Stimulated activated CD4-positive, alpha-beta T cell treated with anti-CD3 and anti-CD28 coated beads, Interleukin-15, amount 100 ng/mL, for 1 hour (primary cell): ENCODE results near the gene IL11RA.
A peak's percentile ranks its signal among the peaks of the same experiment; 100 is the strongest.

Source experiments
- DNase-seq, 2 donors: peaks; one replicate each; pipeline ENCODE4 v3.0.0-alpha.2; 2020; ENCODE audit warnings: low read depth in 1 of 2, low spot score in 1 of 2

Gene IL11RA

DNA sequence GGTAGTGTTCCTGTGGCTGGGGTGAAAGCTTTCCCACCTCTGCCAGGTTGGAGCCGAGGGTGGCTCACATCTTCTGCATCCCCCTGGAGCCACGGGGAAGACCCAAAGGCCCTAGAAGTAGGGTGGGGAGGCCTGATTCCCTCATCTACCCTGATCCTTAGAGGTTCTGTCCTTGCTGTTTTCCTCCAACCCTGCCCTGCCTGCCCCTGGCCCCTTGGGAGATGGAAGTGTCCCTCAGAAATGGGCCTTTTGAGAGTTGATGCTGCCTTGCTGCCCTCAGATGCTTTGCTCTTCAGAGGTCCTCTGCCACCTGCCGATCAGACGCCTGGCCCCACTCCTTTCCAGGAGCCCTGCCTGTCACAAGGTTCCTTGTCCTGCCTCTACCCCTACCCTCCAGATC is 32.8 kb downstream of the IL11RA start:
- DNase-seq = no peak

DNA sequence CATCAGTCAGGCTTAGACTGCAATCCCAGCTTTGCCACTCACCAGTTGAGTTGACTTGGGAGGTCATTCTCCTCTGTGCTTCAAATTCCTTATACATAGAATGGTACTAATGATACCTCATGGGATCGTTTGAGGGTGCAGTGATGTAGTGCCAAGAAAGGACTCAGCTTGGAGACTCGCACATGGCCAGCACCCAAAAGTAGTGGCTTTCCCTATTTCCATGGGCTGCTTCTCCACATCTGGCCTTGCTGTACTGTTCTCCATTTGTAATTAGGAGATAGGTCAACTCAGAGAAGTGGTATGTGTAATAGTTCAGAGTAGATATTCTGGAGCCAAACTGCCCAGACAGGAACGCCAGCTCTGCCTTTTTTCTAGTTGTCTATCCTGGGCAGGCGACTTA is 33.6 kb downstream of the IL11RA start:
- DNase-seq = no peak

DNA sequence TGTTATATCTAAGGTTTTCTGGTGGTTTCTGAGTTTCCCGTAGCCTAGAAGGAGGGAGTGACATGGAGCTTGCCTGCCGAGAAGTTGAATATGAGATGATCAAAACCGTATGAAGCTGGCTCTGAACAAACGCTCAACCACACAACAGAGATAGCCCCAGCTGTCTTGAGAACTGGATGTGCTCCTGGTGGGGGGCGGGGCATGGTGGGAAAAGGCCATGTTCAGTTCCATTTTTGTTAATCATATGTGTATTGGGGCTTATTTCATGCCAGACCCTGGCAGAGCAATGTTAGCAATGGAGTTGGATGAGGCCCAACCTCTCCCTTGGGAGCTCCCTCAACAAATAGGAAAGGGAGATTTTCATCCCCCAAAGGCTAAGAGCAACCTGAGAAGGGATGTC is 34.2 kb downstream of the IL11RA start:
- no peak for DNase-seq

DNA sequence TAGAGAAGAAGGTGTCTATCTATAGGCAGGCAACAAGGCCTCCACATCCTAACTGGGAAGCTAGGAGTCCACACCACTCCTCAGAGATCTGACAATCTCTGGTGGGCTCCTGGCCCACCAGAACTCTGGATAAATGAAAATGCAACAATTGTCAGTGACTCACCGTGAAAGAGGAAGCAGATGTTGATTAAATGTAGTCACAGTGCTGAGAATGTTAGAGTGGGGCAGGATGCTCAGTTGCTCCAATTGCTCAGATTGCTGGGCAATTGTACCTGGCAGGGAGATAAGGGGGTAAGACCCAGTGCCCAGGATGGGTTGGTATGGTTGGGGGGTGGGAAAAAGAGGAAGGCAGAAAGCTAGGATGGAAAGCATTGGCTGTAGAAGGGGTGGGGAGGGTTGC is 34.7 kb downstream of the IL11RA start:
- no peak for DNase-seq

DNA sequence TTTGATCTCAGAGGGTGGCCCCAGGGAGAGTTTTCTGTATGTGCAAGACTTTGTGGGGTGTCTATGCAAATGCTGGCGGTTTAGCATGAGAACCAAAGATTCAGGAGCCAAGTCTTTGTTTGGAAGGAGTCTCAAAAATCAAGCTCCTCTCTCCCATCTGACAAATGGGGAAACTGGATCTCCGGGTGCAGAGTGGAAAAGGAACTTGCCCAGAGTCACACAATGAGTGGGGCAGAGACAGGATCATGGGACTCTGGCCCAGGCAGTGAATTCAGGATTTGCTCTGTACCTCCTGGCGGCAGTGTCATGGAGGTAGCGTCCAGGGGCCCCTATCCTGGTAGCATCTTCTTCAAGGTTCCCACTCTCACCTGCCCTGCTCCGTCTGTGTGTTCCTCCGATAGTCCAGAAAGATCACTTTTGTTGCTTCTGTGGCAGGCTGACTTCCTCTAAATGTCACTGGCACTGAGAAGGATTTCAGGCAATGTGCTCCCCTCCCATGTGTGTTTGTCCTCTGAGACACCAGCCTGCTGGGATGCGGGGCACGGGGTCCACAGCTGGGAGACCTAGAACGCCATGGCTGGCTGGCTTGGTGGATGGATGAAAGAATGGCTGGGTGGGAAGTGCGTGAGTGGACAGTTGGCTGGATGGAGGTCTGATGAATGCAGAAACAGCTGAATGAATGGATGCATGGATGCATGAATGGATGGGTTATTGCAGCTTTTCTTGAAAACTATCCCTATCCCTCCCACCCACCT is 35.5 kb downstream of the IL11RA start:
- no peak for DNase-seq

DNA sequence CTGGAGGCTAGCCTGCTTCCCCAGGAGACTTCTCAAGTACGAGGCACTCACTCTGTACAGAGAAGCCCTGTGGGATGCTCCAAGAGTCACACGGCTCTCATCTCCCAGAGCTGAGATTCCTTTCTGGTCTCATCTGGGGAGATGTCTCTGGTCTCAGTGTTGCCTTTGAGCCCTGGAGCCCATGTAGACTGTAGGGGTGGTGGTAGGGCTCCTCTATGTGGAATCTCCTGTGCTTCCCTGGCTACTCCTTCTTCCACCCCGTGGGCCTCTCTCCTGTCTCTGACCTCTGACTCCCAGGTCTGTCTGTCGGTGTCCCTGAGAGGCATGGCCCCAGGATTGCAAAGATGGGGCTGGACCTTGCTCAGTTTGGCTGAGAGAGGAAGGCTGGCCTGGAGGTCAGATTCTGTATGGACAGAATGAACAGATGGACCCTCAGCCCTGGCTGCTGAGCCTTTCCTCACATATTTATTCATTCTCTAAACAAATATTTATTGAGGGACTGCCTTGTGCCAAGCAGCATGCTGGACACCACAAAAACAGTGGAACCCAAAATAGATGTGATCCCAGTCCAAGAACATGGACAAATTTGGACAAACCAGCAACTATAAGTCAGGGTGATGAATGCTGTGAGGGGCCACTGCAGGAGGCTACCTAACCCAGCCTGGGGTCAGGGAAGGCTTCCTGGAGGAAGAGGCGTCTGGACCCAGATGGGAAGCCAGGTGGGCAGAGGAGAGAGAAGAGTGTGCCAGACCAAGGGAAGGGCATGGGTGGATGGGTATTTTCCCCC is 36.5 kb downstream of the IL11RA start:
- DNase-seq = no peak

DNA sequence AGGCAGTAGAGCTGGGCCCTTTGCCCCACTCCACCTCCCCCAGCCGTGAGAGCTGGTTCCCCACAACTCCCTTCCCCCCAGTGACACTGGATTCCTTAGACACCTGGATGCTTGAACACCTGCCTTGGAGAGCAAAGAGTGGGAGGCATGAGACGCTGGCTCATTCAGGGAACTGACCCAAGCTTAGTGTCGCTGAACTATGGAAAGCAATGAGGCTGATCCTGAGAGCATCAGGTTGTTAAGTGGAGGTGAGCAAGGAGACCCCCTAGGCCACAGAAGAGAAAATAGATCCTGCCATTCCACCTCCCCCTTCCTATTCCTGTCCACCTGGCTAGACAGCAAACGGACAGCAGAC is 37.1 kb downstream of the IL11RA start:
- no peak for DNase-seq

DNA sequence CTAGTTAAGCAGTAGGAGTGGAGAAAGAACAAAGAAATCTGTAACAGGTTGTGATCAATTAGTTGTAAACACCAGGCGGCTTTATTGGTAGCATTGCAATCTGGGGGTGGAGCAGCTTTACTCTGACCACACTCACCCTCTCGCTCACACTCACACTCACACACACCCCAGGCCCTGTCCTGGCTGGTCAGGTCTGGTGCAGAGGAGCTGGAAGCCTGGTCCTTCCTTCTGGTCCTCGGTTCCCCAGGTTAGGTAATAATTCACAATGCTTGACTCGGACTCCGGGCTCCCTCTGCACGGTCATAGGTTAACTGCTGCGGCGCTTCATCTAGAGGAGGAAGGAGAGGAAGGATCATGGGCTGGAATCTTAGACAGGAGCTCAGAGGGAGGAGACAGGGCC is 37.5 kb downstream of the IL11RA start:
- no peak for DNase-seq

DNA sequence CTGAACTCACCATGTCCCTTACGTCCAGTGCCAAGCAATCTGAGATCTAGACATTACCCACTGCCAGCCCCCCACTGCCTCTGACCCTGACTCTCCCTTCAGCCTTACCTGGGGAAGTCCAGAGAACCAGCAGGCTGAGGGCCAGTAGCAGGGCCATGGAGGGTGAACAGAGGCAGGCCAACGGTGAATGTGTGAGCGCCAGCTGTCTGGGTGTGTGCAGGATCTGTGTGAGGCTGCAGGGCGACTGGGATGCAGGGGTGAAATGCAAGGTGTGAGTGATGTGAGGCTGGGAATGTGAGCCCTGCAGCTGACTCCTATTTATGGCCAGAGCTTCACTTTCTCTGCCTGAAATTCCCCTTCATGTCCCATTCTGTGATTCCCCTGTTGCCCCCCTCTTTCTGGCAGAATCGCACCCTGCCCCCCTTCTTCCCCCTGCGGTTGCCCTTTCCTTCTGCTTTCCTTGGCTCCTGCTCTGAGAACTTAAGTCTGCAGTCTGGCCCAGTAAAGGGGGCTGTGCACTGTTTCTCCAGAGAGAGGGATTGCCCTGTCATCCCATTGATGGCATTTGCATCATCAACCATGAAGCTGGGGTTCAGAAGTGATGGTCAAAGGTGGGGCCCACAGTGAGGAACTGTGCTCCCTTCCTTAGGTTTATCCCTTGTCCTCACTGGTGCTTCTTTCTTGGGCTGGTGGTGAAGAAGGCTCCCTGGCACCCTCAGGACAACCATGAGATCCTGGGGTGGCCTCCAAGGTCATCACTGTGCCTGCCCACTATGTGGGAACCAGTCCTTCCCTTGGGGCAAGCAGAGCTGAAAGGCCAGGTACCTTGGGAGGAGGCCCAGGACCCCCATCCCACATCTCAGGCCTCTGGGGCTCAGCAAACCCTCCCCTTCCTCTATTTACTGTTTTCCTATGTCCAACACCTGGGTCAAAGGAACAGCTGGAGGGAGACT is 39.3 kb downstream of the IL11RA start, which contains the start of gene CCL19:
CCL19 (minus strand) TSS at position 294 of the 953 bp plus-strand sequence; CDS start at position 157, 137 bp downstream.
- no peak for DNase-seq

DNA sequence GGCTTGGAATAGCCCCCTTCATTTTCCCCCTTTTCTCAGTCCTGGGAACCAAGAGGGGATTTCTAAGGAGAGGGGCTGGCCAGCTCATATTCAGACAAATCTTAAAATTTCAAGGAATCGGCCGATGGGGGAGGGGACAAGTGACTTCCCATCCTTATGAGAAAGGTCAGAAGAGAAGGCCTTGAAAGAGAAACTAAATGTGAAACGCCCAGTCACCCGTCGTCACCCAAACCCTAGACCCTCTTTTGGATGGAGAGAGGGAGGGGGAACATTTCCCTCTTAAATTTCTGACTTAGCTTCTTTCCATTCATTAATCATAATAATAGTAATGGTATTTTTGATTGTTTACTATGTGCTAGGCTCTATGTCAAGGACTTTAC is 39.9 kb downstream of the IL11RA start:
- no peak for DNase-seq

DNA sequence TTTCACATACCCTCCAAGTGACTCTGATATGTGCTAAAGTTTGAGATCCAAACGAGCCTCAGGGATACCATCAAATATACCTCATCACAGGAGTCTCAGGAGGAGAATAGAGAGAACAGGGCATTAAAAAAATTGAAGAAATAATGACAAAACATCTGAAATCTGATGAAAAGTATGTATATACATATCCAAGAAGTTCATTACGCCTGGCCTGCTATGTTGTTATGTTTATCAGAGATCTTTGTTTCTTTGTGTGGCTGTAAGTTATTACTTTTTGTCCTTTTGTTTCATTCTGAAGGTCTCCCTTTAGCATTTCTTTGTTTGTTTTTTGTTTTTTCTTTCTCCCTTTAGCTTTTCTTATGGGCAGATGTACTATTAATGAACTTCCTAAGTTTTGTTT is 41.6 kb downstream of the IL11RA start:
- no peak for DNase-seq

DNA sequence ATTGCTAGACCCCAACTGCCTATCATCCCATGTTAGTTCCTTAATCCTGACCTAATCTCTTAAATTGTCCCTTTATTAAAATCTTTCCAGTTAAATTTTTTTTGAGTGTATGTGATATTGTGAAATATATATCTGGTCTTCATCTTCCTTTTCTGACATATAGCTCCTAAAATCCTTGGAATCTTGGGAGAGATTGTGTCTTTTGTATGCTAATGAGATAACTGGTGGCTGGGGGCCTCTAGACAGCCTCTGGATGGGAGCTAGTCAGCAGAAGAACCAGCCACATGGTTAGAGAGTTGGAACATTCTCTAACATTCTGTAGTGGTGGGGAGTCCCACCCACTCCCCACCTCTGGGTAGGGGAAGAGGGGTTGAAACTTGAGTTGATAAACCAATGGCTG is 42.8 kb downstream of the IL11RA start:
- DNase-seq = no peak

DNA sequence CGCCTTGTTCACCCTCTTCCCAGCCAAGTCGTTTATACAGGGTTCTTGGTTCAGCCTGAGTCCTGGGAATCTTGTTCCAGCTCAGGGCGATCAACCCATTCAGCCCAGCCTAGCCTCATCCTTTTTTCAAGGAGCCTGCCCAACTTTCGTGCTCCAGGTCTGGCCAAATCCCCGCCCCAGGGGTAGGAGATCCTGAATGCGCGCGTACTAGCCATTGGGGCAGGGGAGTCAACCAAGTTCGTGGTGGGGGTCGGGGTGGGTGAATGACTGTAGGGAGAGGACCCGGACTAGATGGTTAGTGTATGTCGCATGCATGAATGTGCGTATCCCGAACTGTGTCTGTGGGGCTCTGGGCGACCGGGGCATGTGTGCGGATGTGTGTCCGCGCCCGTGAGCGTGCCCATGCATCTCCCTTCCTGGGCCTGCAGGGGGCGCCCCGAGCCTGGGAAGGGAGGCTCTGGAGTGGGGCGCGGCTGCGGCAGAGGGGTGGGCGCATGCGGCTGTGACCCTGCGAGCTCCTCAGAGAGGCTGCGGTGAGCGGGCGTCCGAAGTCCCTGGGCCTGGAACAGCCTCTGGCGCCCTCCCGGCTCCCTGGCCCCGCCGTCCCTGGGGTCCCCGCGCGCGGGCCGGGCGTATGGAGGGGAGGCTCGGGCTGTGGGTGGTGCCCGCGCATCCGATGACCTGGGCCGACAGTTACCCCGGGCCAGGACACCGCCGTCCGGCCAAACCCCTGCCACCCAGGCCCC is 49.2 kb downstream of the IL11RA start:
- peak; percentile 55 to 74 for DNase-seq

DNA sequence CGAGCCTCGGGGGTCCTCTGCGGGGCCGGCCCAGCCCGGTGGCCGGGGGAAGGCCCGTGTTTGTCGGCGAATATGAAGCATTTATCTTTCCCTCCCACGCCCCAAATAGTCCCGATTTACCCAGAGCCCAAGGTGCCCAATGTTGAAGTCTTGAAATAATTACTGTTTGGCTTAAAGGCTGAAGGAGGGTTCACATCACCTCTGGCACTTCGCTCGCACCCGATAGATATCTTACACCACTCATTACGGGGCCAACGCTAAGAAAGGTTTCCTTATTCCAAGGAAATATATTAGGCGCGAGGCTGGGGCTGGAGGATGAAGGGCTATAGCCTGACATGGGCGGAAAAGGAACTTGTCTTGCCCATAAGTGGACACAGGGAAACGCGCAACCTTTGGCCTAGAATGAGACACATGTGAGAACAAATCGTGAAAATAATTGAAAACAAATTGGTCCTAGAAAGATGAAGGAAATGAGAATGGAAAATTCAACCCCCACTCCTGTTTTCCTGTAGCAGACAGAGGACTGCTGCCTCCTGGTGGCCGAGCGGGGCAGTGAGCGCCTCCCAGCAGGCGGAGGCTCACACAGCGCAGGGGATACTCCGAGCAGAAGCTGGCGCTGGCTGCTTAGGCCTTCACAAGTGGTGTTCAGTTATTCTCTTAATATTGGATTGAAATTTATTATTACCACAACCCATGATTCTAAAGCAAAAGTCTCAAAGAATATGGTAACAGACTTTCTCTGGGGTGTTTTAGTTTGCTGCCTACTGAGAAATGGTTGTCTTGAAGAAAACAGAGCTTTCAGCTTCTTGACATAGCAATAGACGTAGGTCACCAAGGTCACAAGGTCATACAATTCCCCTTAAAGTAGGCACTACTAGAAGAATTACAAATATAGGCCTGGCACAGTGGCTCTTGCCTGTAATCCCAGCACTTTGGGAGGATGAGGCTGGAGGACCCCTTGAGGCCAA is 50.1 kb downstream of the IL11RA start:
- DNase-seq = peak; percentile 65 to 78

DNA sequence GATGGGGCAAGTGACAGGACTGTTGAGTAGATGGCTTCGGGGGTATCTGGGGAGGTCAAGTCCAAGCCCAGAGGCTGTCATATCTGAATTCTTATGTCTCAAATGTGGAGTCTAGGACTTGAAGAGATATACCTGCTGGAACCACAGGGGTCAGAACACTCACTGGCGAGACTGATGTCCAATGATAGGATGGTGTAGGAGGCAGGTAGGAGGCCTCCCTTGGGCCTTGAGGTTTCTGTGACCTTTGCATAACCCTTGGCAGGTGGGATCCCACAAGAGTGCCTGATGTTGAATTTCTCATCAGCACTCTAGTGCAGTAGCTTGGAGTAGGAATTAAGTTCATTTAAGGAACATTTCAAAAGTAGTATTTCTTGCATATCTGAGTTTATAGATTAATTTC is 55.1 kb downstream of the IL11RA start:
- no peak for DNase-seq

DNA sequence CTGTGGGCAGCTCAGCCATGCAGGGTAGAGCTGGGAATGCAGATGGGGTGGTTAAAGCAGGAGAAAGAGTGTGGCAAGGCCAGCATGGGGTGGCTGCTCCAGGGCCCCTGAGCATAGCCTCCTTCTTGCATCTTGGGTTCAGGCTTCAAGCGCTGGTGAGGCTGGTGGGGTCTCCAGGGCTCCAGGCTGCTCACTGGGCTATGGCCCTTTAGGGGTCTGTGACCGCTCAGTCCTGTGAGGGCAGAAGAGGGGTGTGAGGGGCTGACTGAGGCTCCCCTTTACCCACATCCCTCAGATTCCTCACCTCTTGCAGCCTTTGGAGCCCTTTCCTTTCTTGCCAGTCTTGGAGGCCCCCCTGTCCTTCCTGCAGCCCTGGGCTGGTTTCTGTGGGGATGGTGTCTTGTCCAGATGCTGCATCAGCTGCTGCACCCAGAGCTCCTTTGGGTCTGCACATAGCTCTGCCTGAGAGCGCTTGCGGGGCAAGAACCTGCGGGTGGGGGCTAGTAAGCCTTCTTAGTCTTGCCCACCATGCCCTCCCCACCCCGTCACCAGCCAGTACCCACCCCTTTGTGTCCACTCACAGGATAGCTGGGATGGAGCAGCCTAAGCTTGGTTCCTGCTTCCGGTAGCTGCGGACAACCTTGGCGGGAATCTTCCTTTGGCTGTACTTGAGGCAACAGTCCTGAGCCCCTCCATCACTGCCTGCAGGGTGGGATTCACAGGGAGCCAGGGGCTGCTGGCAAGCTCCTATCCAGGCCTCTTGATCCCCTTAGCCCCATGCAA is 57.4 kb downstream of the IL11RA start:
- no peak for DNase-seq

DNA sequence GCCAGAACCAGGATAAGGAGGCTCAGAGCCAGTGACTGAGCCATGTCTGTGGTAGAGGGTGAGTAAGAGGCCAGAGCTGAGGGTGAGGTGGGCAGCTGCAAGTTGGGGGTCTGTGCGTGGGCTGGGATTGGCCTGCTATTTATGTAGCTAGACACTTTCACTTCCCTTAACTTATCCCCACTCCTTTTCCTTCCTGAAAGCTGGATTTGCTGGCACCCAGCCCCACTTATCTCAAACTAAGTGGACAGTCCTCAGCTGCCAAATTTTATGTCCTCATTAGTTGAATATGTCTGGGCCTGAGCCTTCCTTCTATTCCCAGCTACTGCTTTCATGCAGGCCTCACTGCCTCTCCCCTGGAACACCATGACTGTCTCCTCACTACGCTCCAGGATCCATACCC is 58.0 kb downstream of the IL11RA start, which contains the start of gene CCL21:
CCL21 (minus strand) TSS at position 114 of the 400 bp plus-strand sequence; CDS start at position 44, 70 bp downstream.
- DNase-seq = no peak
